Stimulated activated CD4-positive, alpha-beta T cell treated with anti-CD3 and anti-CD28 coated beads, Interleukin-12 subunit alpha, Interleukin-12 subunit beta, amount 100 ng/mL, for 48 hours (primary cell): ENCODE results near the gene FXYD2.
"Not testable (repeated sequence)": the region's sequence is repeated elsewhere in the genome, so short reads cannot be mapped to it uniquely, and the experiment has no call there.

Source experiments
- DNase-seq, 3 donors: peaks; one replicate each; pipeline ENCODE4 v3.0.0-alpha.2; 2020; ENCODE audit warnings: low read depth in 2 of 3, low spot score in 1 of 3

Gene FXYD2

DNA sequence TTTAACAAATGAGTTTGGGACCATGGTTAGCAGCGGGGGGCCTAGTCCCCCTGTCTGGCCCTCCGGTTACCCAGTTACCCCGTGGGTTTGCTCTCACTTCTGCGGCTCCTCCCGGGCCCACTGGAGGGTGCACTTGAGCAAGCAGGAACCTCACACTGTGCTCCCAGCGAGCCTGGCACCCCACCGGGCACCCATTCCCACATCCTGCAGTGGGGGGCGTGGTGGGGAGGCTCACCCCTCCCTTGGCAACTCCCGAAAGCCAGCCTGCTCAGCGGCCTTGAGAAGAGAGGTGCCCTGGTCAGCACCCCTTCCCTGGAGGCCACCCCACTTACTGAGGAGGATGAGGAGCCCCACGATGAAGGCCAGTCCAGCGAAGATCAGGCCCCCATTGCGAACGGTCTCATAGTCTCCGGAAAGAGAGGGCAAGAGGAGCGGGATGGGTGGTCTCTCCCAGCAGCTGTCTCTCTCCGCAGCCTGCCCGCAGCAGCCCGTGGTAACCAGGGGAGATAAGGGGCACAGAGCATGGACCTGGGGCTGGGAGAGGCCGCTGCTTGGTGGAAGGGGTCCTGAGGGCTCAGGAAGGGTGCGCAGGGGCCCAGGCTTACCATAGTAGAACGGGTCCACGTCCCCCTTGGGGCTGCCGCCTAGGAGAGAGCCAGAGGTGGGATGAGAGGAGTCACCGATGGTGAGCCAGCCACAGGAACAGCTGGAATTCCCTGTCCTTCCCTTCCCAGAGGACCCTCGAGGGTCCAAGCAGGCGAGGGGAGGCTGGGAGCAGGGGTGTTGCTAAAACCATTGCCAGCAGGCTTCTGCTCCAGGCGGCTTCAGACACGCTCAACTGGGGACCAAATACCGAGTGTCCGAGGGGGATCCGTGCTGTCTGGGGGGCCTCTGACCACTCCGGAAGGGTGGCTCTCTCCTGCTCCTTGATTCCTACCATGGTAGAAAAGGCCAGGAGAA lies 2.2 kb downstream of the FXYD2 start:
- DNase-seq, result peak in 1 of 3 donors; percentile 48

DNA sequence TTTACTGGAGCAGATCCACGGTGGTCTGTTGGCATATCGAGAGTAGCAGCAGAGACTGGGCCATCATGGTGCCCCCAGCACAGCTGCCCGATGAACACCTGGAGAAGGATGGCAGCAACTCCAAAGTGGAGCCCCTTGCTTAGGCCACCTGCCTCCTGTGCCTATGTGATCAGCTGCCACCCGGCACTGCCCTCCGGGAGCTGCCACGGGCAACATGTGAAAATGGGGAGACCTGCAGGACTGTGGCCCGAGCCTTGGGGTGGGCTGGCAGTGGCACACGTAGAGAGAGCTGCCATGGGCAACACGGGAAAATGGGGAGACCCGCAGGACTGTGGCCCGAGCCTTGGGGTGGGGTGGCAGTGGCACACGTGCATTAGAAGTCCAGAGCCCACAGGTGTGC lies 3.1 kb downstream of the FXYD2 start:
- no peak for DNase-seq

DNA sequence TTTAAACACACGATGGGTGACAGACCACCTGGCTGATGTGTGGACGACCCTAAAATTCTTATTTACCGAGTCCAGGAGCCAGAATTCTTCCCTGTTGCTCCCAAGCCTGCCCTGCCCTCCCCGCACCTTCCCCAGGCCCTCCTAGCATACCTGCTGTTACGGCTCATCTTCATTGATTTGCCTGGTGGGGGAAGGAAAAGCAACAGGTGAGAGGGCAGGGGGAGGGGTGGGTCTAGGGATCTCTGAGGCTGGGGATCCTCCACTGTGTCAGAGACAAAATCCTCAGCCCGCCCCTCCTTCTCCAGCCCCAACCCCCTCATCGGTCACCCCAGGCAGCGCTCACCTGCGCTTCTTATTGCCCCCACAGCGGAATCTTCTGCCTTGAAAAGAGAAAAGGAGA lies 4.0 kb downstream of the FXYD2 start:
- DNase-seq, result no peak

DNA sequence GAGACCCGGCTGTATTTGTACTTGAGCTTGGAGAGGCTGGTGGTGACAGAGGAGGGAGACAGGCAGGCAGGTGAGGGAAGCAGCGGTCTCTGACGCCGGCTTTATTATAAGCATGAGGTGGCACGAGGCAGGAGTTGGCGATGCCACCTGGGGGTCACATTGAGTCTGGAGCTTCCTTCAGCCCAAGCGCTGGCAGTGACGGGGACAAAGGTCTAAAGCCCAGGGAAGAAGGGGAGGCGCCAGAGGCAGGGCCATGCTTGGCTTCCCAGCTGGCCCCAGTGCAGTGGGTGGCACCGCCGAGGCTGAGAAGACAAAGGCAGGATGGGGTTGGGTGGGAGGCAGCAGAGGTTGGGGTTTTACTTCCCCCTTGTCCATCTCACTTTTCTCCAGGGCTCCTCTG lies 4.5 kb downstream of the FXYD2 start:
- no peak for DNase-seq

DNA sequence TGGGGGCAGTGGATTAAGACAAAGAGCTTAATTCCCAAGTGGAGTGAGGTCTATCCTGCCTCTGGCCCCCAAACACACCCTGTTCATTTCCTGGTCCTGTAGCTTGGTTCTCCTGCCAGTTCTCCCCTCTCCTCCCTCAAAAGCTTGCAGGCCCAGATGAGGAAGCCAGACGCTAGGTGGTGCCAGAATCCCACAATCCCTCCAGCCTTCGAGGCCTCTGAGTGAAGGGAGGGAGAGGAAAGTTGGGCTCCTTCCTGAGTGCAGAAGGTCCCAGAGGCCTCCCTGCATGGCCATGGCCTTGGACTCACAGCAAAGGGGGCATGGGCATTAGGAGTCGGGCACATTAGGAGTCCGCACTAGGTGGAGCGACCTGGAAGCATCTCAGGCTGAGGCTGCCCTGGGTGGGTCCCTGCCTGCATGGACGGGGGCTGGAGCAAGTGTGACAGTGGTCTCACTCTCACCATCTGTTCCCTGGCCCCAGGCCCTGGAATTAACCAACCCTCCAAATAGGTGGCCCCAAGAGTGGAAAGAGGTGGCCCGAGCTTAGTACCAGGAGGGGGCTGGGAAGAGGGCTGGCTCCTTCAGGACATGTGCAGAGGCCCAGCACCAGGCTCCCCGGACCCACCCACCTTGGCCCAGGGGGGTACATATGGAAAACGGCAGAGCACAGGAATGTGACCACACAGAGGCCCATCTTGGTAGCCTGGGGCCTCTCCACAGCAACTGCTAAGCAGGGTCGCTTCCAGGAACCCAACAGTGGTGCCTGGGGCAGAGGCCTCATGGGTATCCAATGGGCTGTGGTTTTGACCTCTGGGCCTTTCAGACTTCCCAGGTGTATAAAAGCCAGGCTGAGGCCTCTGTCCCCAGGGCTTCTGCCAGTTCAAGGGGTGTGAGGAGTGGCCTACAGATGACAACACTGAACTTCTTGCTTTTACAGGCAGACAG lies 5.2 kb downstream of the FXYD2 start:
- no peak for DNase-seq

DNA sequence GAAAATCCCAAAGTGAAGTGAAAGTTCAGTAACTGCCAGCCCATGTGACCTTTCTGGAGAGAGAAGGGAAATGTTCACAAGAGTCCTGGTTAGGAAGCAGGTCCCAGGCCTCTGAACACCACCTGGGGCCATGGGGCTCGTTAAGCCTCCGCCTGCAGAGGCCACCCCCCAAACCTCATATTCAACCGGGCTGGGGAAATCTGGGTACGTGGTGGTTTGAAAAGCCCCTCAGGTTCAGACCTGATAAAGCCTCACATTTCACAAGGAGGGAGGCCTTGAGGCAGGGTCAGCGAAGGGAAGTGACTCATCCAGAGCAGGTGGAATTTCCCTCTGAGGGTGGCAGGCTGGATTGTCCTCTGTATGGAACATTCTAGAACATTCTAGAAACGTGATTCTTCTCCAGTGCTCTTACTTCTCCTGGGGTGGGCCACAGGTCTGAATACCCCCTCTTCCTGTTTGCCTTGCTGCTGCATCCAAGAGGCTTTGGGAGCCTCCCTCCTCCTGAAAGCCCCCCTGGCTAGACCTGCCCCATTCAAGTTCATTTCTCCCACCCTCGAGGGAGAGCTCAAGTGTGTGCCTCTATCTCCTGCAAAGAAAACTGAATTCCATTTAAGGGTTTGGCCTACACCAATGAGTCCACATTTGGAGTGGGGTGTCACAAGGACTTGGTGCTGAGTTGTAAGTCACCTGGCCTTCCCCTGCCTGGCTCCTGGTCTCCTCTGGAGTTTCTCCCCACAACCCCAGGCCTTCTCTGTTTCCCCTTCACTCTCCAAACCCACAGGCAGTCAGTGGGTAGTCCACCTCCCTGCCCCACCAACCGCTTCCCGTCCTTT lies 6.3 kb downstream of the FXYD2 start:
- peak in 1 of 3 donors; percentile 41 for DNase-seq

DNA sequence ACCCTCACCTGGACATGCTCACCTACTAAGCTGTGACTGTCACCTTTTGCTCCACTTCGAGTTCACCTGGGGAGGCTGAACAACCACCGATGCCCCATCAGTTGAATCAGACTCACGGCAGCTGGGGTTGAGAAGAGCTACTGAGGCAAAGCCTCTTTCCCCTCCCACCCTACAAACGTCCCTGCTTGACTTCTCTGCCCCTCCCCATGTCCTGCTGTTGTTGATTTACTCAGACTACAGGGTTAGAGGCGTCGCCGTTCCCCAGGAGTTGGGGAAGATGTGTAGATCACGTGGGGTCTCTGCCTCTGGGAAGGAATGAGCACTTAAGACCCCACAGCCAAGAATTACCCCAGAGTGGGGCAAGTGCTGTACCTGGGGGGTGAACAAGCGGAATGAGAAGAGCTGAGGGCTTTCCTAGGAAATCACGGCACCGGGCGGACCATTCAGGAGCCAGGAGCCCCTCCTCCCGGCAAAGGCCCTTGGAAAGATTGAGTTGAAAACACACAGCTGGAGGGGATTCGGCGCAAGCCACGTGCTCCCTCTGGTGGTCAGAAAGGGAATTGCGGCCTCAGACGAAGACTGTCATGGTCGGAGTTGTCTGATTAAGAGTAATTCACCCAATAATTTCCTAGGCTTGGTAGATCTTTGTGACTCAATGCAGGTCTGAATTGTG lies 7.0 kb downstream of the FXYD2 start:
- peak; percentile 87 to 97 (median 89) for DNase-seq

DNA sequence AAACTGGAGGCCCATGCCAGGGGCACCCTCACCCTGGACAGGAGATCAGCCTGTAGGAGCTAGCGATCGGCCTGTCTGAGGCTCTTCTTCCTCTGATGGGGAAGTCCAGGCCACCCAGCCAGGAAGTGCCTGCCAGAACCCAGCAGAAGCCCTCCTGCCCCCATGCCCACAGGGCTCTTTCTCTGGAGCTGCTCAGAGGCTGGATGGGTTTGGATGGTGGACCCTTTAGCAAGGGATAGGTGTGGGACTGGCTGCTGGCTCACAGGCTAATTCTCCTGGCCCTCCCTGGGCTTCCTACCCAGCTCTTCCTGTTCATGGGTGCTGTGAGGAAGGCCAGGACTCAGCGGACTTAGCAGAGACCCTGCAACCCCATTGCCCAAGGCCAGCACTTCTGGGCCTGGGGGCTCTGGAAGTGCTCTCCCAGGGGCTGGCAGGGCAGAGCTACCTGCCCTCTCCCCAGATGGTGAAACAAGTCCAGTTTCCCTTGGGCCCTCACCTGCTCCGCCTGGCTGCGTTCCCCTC lies 7.6 kb downstream of the FXYD2 start:
- no peak for DNase-seq

DNA sequence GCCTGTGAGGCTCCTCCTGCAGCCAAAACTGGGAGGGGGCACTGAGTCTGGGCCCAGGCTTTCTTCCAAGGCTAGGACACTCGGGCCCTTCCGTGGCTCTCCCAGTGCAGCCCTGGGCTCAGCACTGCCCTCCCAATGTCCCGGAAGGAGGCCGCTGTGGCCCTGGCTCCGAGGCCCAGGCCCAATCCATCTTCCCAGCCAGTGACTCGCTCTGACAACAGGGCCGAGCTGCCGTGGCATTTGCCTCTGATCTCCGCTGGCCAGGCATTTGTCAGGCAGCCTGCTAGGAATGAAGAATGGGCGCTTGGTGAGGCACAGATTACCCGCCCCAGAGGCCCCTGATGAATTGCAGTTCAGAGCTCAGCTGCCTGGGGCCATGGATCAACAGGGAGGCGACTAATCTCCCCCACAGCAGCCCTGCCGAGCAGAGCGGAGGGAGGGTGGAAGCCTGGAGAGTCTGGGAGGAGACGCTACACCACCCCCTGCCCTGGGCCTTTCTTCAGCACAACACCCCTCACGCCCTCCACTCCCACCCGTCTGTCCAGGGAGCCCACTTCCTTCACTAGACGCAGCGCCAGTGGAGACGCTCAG lies 8.3 kb downstream of the FXYD2 start:
- no peak for DNase-seq

DNA sequence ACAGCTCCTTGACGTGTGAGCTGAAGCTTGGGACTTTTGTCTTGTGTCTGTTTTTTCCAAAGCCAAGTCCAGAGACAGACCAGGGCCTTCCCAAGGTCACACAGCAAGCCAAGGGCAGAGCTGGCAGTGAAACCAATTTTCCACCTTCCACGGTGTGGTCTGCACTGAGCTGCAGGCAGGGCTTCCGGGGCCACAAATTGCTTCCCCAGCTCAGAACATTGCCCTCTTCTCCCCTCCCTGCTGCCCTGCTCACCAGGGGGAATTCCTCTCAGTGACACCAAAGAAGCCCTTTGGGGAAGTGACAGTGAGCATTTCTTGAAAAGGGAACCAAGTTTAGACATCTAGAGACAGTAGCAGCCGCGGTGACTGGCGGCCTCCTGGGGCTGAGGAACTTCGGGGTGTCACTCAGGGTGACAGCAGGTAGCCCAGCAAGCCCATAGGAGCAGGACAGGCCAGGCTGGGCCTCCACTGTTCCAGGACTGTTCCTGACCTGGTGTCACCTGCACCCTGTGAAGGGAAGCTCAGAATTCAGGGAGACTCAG lies 9.2 kb downstream of the FXYD2 start:
- peak in 2 of 3 donors; percentile 49 to 63 for DNase-seq

DNA sequence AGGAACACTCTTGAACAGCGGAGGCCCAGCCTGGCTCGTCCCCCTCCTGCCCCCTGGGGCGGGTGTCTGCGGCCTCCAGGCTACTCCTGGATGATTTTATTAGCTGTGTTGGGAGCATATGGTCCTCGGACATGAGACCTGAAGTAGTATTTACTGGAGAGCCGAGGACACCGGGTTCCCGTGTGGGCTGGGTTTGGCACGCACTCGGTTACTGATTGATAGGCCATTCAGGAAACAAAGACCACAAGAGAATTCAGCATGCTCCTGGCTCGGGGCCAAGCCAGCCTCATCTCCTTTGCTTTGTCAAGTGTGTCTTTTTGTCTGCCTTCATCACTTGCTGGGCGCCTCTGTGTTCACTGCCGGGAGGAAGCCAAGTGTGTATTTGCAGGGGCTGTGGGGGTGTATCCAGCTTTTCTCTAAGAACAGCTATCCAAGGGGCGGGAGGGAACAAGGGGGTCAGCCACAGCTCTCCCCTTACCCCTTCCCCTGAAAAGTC lies 9.7 kb downstream of the FXYD2 start:
- DNase-seq, result peak; percentile 56 to 72 (median 63)

DNA sequence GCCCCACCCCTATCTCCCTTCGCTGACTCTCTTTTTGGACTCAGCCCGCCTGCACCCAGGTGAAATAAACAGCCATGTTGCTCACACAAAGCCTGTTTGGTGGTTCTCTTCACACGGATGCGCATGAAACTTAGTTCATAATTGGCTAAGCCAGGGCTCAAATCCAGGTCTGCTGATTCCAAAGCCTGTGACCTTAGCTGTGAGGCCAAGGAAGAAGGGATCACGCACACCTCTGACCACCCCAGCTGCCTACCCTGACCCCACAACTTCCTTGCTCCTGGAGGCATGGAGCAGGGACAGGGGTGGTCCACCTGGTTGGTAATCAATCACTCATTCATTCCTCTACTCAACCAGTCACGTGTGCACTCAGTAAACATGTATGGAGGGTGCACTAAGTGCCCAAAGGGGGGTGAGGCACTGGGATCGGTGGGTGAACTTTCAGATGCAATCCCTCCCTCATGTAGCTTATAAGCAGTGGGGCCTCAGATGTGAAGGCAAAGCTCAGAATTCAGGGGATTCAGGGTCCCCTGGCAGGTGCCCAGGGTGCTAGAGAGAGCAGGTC lies 10.3 kb downstream of the FXYD2 start:
- no peak for DNase-seq

DNA sequence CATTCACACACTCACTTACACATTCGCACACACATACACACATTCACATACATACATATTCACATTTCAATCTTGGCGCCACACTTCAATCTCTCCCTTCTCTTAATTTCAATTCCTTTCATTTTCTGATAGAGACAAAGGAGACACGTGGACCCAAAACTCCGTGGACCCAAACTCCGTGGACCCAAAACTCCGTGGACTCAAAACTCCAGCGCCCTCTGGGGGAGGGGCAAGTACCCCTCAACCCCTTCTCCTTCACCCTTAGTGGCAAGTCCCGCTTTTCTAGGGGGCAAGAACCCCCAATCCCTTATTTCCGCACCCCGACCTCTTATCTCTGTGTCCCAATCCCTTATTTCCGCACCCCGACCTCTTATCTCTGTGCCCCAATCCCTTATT lies 14.5 kb downstream of the FXYD2 start:
- not testable (repeated sequence) for DNase-seq

DNA sequence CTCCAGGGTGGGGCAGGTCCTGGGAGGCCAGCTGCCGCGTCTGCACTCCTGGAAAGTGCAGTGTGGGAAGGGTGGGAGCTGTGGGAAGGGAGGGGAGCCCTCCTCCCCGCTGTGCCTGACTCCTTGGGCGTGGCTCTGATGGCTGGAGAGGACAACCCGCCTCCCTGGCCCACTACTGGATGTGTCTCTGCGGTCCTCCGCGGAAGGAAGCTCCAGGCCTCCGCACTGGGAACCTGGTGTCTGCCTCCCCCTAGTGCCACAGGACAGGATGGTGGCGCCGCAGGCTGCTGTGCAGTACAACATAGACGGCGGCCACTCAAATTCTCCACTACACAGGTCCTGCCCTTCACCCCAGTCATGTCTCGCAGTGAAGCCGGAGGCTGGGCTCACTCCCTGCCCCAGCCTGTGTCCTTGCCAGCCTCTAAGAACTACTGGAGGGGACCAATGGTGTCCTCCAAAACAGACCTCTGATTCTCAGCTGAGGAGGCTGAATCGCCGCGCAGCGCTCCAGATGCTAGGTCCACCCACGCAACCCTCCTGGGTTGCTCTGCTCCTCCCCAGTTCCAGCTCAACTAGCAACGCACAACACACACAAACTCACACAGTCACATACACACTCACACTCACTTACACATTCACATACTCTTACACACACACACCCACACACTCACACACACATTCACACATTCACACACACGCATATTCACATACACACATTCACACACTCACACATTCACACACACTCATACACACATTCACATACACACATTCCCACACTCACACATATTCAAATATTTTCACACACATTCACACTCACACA lies 15.1 kb downstream of the FXYD2 start:
- DNase-seq, result peak in 1 of 3 donors; percentile 43

DNA sequence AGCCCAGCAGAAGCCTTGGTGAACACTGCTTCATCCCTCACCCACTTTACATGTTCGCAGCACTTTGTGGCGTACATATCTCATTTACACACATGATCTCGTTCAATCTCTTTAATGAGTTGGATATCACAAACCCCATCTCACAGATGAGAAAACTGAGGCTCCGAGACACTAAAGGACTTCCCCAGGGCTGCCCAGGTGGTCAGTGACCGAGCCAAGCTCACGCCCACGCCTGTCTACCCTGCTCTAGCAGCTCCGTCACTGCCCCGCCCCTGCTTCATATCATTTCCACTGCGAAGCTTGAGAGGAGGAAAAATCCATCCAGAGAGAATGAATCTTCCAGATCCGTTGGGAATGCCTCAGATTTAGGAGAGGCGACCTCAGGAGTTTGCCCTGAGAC lies 15.8 kb downstream of the FXYD2 start:
- no peak for DNase-seq

DNA sequence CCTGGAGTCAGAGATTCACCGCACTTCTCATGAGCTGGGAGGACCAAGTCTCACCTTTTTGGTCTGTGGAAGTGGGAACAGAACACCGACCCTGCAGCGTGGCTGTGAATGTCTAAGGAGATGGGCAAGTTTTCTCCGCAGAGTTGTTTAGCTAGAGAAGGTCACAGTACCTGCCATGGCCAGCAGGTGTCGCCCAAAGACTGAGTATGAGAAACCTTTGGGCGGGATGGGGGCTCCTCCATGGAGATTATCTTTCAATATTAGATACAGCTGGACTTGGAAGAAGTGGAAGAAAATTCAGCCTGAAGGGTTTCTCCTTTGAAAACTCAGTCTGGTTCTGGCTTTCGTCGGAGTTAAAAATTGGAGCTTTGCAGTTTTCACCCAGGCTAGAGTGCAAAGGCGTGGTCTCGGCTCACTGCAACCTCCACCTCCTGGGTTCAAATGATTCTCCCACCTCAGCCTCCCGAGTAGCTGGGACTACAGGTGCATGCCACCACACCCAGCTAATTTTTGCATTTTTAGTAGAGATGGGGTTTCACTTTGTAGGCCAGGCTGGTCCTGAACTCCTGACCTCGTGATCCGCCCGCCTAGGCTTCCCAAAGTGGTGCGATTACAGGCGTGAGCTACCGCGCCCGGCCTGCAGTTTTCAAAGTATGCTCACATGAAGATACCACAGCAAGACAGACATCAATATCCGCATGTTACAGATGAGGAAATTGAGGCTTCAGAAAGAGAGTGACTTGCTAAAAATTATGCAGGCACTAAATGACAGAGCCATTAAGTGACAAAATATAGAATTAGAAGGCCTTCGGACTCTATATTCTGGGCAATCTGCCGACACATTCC lies 16.8 kb downstream of the FXYD2 start:
- DNase-seq, result peak; percentile 54 to 68 (median 66)

DNA sequence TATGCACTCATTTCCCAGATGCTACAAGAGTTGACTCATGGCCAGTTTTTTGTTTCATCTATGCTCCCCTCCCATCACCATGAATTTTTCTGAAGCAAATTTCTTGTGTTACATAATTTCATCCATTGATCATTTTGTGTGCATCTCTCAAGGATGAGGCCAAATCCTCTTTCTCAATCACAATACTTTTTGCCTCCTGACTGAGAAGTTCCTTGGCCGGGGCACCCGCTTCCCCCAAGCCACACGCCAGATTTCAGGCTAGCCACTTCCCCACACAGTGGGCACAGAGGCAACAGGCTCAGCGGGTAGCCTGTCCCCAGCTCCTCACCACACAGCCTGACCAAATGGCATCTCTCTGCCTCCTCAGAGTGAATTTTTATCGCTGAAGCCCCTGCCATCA lies 17.7 kb downstream of the FXYD2 start:
- no peak for DNase-seq
